GM21786 (cell line): ENCODE results near the gene CEP250.
"Not testable (repeated sequence)": the region's sequence is repeated elsewhere in the genome, so short reads cannot be mapped to it uniquely, and the experiment has no call there.

ENCODE experiments used
- ATAC-seq: cut with Tn5 transposase; IDR thresholded peaks from one replicate; pipeline ENCODE4 v1.9.1; 2021; ENCODE audit not compliant: unreplicated experiment

CEP250 gene

DNA sequence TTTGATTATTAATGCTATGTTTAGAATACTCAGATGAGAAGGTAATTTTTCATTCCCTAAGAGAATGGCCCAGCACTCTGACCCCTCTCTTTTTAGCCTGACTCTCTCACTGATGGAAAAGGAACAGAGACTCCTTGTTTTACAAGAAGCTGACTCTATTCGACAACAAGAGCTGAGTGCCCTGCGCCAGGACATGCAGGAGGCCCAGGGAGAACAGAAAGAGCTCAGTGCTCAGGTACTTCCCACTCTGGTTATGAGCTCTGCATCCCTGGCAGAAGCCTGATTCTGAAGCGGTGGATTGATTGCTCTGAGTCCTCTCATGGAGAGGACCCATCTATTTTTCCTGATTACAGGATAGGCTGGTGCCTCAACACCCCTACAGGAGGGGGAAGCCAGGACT is 41.1 kb downstream of the CEP250 start:
- no peak for ATAC-seq

DNA sequence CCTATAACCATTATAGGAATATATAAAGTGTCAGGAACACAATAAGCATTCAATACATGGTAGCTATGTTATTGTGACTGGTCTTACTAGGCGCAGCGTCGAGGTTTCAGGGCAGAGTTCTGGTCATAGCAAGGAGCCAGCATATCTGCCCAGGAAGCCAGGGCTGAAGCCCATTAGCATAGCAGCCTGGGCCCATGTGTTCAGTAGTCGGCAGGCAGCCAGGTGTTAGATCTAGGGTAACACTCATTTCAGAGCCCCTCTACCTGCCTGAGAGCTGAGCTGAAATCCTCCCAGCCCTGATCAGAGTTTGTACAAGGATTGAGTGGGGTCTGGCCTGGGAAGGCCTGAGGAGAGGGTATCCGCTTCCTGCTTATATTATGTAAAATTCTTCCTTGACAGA is 41.9 kb downstream of the CEP250 start:
- no peak for ATAC-seq

DNA sequence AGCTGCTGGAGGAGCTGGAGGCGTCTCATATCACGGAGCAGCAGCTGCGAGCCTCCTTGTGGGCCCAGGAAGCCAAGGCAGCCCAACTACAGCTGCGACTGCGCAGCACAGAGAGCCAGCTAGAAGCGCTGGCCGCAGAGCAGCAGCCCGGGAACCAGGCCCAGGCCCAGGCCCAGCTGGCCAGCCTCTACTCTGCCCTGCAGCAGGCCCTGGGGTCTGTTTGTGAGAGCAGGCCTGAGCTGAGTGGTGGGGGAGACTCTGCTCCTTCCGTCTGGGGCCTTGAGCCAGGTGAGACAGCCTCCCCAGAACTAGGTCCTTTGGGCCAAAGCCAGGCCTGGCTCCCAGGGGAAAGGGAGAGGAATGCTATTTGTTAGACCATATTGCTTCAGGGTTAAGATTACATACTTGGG is 42.4 kb downstream of the CEP250 start:
- ATAC-seq = no peak

DNA sequence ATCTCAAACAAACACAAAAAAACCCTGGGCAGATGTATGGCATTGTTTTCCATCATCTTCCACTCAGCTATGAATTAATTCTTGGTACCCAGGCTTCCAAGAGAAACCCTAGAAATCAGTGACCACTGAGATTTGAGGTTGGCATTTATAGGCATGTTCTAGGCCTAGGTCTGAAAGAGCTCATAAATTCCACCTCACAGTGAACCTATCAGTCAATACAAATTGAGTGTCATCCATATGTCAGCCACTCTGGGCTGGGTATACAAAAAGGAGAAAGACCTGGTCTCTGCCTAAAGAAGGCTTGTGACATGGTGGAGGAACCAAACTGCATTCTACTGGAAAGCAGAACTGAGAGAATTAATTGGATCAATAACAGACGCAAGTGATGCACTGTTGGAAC is 43.9 kb downstream of the CEP250 start:
- no peak for ATAC-seq

DNA sequence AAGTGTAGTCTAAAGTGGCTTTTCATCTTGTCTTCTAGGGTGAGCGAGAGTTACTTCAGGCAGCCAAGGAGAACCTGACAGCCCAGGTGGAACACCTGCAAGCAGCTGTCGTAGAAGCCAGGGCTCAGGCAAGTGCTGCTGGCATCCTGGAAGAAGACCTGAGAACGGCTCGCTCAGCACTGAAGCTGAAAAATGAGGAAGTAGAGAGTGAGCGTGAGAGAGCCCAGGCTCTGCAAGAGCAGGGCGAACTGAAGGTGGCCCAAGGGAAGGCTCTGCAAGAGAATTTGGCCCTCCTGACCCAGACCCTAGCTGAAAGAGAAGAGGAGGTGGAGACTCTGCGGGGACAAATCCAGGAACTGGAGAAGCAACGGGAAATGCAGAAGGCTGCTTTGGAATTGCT is 47.0 kb downstream of the CEP250 start:
- peak; percentile 62 for ATAC-seq

GRCh38 chr20:35503281-35503680 is 47.9 kb downstream of the CEP250 start:
- no peak for ATAC-seq

GRCh38 chr20:35503841-35504561 is 48.6 kb downstream of the CEP250 start:
- no peak for ATAC-seq

DNA sequence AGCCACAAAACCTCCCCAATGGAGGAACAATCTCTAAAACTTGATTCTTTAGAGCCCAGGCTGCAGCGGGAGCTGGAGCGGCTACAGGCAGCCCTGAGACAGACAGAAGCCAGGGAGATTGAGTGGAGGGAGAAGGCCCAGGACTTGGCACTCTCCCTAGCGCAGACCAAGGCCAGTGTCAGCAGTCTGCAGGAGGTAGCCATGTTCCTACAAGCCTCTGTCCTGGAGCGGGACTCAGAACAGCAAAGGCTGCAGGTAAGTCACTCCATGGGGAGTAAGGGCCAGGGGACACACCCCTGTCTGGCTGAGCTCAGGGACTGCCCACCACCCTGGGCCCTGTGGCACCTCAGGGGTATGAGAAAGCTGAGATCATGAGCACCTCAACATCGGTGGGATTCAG is 49.4 kb downstream of the CEP250 start:
- ATAC-seq = no peak

DNA sequence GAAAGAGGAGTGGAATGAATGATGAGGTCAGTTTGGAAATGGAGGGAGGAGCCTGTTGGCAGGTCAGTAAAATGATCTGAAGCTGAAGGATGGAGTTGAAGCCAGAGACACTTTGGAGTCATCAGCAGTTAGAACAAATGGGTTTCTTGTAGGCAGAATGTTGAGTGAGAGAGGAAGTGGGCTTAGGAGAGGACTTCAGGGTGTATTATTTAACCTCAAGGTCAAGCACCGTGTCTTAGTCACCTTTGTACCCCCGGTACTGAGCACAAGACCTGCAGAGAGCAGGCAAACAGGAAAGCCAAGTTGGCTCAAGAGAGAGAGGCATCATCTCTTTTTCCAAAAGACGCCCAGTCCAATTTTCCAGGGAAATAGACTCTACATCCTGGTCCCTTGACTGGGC is 50.8 kb downstream of the CEP250 start:
- ATAC-seq = no peak

GRCh38 chr20:35506872-35507638 is 51.7 kb downstream of the CEP250 start:
- ATAC-seq = no peak

DNA sequence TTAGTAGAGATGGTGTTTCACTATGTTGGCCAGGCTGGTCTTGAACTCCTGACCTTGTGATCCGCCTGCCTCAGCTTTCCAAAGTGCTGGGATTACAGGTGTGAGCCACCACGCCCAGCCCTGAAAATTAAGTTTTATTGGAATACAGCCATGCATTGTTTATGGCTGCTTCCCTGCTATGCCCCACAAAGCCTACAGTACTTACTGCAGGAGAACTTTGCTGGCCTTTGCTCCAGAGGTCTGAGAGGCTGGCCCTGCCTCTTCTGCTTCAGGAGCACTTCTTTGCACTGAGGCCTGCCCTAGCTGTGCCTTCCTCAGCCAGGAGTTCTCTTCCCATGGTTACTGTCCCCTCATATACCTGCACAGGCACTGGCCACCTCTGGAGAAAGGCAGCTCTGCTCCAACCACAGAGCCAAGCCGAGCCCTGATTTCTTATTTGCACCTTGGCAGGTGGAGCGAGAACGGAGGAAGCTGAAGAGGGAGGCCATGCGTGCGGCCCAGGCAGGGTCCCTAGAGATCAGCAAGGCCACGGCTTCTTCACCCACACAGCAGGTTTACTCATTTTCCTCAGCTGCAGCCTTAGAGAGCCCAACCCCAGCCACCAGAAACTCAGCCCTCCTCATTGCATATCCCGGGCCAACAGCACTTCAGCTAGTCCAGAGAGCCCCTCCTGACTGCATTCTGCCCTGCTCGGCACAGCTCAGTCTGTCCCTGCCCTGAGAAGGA is 53.3 kb downstream of the CEP250 start:
- ATAC-seq = no peak

DNA sequence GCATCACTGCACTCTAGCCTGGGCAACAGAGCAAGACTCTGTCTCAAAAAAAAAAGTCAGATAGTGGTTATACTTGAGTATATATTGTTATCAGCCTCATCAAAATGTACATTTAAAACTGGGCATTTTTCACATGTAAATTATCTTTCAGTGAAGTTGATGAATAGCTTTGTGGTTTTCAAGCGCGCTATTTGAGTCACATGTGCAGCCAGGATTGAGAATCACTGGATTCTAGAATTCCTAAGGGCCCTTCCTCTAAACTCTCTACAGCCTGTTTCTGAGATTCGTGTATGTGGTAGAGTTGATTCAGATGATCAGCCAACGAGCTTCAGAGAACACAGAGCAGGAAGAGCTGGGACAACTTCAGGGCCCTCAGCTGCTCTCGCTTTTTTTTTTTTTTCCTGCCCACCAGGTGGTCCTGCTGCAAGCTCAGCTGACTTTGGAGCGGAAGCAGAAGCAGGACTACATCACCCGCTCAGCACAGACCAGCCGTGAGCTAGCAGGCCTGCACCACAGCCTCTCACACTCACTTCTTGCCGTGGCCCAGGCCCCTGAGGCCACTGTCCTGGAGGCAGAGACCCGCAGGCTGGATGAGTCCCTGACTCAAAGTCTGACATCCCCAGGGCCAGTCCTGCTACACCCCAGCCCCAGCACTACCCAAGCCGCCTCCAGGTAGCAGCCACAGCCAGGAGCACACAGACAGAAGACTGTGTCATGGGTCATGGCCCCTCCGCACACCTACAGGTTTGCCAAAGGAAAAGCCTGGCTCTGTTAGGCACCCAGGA is 55.7 kb downstream of the CEP250 start:
- ATAC-seq = no peak

DNA sequence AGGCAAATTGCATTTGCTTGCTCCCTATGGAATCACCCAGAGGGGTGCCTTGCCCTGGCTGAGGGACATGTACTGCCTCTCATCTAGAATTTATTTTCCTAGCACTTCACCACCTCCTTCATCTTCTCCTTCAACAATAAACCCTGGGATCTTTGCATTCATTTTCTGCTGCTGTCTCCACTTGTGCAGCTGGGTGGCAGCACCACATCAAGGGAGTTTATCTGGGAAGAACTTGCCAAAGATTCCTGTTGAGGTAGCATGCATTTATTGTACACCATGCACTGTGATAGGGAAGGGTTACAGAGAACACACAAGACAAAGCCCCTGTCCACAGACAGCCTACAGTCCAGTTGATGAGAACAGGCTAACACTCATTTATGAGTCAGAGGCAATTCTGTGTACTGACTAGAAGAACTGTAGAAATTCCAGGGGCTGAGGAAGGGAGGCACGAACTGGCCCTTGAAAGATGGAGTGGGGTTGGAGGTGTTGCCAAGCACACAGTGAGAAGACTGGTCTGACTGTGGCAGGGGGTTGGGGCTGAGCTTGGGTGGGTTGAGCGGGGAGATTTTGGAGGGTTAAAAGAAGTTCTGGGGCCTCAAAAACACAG is 56.5 kb downstream of the CEP250 start:
- ATAC-seq = no peak

- ATAC-seq = no peak
Measured at GRCh38 chr20:35514371-35514932, 59.1 kb downstream of the CEP250 start.

- no peak for ATAC-seq
Measured at GRCh38 chr20:35515341-35515740, 59.9 kb downstream of the CEP250 start.

DNA sequence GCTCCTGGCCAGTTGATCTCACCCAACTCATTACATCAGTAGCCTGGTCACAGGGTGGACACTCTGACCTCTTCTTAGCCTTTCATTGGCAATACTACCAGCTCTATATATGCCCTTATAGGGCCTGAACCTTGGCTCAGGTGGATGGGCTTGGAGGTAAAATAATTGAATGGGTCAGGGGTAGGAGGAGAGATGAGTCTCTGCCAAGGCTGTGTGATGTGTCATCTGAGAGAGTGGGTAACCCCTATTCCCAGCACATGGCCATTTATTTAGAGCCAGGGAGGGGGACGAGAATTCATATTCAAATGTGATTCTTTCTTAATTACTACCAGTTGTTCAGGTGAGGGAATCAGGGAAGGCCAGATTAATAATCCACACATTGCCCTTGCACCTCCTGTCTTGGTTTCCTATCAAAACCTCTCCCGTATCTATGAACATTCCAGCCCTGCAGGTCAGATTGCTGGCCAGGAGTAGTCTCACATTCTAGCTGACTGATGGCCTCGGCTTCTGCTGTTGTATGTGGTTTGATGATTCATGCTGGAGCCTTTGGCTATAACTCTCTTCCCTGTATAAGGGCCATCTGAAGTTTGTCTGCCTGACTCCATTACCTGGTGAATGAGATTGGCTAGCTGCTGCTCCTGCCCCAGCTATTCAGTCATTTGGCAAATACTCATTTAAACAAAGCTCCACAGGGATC is 60.7 kb downstream of the CEP250 start:
- no peak for ATAC-seq

GRCh38 chr20:35517125-35517524 is 61.7 kb downstream of the CEP250 start:
- ATAC-seq = no peak

- not testable (repeated sequence) for ATAC-seq
Measured at GRCh38 chr20:35517767-35518166, 62.4 kb downstream of the CEP250 start.

DNA sequence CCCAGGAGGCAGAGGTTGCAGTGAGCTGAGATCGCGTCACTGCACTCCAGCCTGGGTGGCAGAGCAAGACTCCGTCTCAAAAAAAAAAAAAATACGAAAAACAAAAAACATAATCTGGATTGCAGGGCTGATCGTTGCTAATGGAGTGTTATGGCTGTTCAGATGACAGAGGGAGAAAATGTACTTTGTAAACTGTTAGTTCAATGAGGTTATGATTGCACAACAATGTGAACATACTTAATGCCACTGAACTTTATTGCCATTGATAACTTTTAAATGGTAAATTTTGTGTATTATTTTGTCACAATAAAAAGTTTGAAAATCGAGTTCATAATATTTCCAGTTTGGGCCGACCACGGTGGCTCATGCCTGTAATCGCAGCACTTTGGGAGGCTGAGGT is 63.6 kb downstream of the CEP250 start:
- ATAC-seq = no peak
